Measurements from ENCODE around the gene S1PR3. TPM values are rescaled to one million over a fixed set of nuclear protein-coding genes. Genes with fewer than 3 reads are reported as not detected.

S1PR3 gene
- total and polyA plus RNA-seq, 7 experiments from 2014 or later = 0.19 to 26.0 (median 0.22) TPM; not detected in 4

GRCh38 chr9:88990041-88990728 lies 1.1 kb upstream of the S1PR3 start:
- Histone ChIP-seq H3K27me3 (ENCODE audit: control insufficient read depth in 2 of 2, insufficient read depth in 2 of 2, low read length in 2 of 2) (peaks cover 0 to 17% of the 10 kb centered on the region in 2 donors), H3K4me1 (ENCODE audit: control insufficient read depth in 2 of 2, insufficient read depth in 2 of 2, low read length in 2 of 2) (peaks cover 0 to 19% of the 10 kb centered on the region in 2 donors), H3K27ac (ENCODE audit: low read depth, low read length) (no peak overlapping the region), H3K36me3 (ENCODE audit: control insufficient read depth in 2 of 3, insufficient read depth in 3 of 3, low read length in 3 of 3) (no peaks in the 10 kb centered on the region), H3K4me3 (ENCODE audit: low read length) (no peak overlapping the region), H3K9me3 (ENCODE audit: control insufficient read depth in 2 of 3, low read length in 3 of 3) (no peaks in the 10 kb centered on the region)
- ChIA-PET POLR2A (interaction anchor here (0.6 kb wide), 1 partner anchor 227 kb away, joined by 4 read pairs; no protein-coding TSS in a partner anchor), CTCF (no interaction called here)
- Mint-ChIP-seq H3K4me3 (peak overlapping the region in 7 of 10 donors; percentile 1 to 68 (median 55)), H3K4me1 (peaks cover 11 to 34% (median 24%) of the 10 kb centered on the region in 7 donors), H3K27ac (no peak overlapping the region), H3K27me3 (peaks cover 31 to 54% (median 40%) of the 10 kb centered on the region in 5 donors), H3K9me3 (peaks cover 0 to 2% (median 0%) of the 10 kb centered on the region in 11 donors), H3K36me3 (no peaks in the 10 kb centered on the region)
- DNase-seq = no peak
- no peak for ATAC-seq
- intact Hi-C loops (cut with micrococcal nuclease) = no loop called here

GRCh38 chr9:88990729-88991065 lies 571 bp upstream of the S1PR3 start:
- peak overlapping the region in 6 of 10 donors; percentile 28 to 62 (median 52) for H3K4me3 Mint-ChIP-seq
- Histone ChIP-seq H3K4me1 (ENCODE audit: control insufficient read depth in 2 of 2, insufficient read depth in 2 of 2, low read length in 2 of 2) (peaks cover 0 to 19% of the 10 kb centered on the region in 2 donors), H3K27ac (ENCODE audit: low read depth, low read length) (no peak overlapping the region), H3K4me3 (ENCODE audit: low read length) (no peak overlapping the region), H3K9me3 (ENCODE audit: control insufficient read depth in 2 of 3, low read length in 3 of 3) (no peaks in the 10 kb centered on the region), H3K27me3 (ENCODE audit: control insufficient read depth in 2 of 2, insufficient read depth in 2 of 2, low read length in 2 of 2) (peaks cover 0 to 17% of the 10 kb centered on the region in 2 donors), H3K36me3 (ENCODE audit: control insufficient read depth in 2 of 3, insufficient read depth in 3 of 3, low read length in 3 of 3) (no peaks in the 10 kb centered on the region)
- intact Hi-C loops (cut with micrococcal nuclease) = no loop called here
- H3K4me1 Mint-ChIP-seq = peaks cover 11 to 34% (median 24%) of the 10 kb centered on the region in 7 donors
- peaks cover 36 to 52% (median 45%) of the 10 kb centered on the region in 5 donors for H3K27me3 Mint-ChIP-seq
- no peaks in the 10 kb centered on the region for H3K36me3 Mint-ChIP-seq
- no peak overlapping the region for H3K27ac Mint-ChIP-seq
- POLR2A ChIA-PET = interaction anchor here (0.6 kb wide), 1 partner anchor 227 kb away, joined by 4 read pairs; no protein-coding TSS in a partner anchor
- H3K9me3 Mint-ChIP-seq = peaks cover 0 to 2% (median 0%) of the 10 kb centered on the region in 11 donors
- DNase-seq (no peak), ATAC-seq (no peak)
- CTCF ChIA-PET = no interaction called here

DNA sequence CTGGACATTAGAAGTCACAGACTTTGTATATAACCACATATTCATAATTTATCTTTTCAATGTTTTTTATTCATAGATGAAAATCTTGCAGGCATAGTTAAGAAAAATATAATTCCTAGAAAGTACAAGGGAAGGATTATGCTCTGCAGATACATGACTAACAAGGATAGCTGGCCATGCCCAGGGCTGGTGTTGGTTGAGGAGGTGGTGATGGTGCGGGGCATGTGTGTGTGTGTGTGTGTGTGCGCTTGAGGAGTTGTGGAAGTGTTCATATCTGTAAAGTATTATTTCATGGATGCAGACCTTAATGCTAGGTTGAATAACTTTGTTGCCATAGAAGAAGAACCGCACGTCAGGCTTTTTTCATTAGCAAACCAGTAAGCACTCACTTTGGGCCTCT lies 1.3 kb downstream of the S1PR3 start:
- no peak for ATAC-seq
- H3K4me1 ChIP-seq (ENCODE audit: control insufficient read depth in 2 of 2, insufficient read depth in 2 of 2, low read length in 2 of 2) = peaks cover 0 to 19% of the 10 kb centered on the region in 2 donors
- H3K27me3 ChIP-seq (ENCODE audit: control insufficient read depth in 2 of 2, insufficient read depth in 2 of 2, low read length in 2 of 2) = peaks cover 0 to 17% of the 10 kb centered on the region in 2 donors
- Mint-ChIP-seq H3K36me3 (no peaks in the 10 kb centered on the region), H3K4me3 (peak overlapping the region in 7 of 10 donors; percentile 43 to 78 (median 55)), H3K4me1 (peaks cover 11 to 34% (median 24%) of the 10 kb centered on the region in 7 donors), H3K27ac (no peak overlapping the region), H3K27me3 (peaks cover 45 to 54% (median 49%) of the 10 kb centered on the region in 5 donors), H3K9me3 (peaks cover 0 to 2% (median 0%) of the 10 kb centered on the region in 11 donors)
- intact Hi-C loops (cut with micrococcal nuclease) = no loop called here
- no peak for DNase-seq
- H3K9me3 ChIP-seq (ENCODE audit: control insufficient read depth in 2 of 3, low read length in 3 of 3) = no peaks in the 10 kb centered on the region
- H3K36me3 ChIP-seq (ENCODE audit: control insufficient read depth in 2 of 3, insufficient read depth in 3 of 3, low read length in 3 of 3) = no peaks in the 10 kb centered on the region
- ChIA-PET POLR2A (interaction anchor here (0.6 kb wide), 1 partner anchor 57 kb away, joined by 3 read pairs; no protein-coding TSS in a partner anchor), CTCF (no interaction called here)
- H3K4me3 ChIP-seq (ENCODE audit: low read length) = no peak overlapping the region
- H3K27ac ChIP-seq (ENCODE audit: low read depth, low read length) = no peak overlapping the region

GRCh38 chr9:88993327-88993726 lies 2.1 kb downstream of the S1PR3 start:
- Mint-ChIP-seq H3K27ac (no peak overlapping the region), H3K9me3 (peaks cover 0 to 2% (median 0%) of the 10 kb centered on the region in 11 donors), H3K4me1 (peaks cover 11 to 34% (median 24%) of the 10 kb centered on the region in 7 donors), H3K4me3 (no peak overlapping the region), H3K27me3 (peaks cover 45 to 58% (median 49%) of the 10 kb centered on the region in 5 donors), H3K36me3 (no peaks in the 10 kb centered on the region)
- CTCF ChIA-PET = no interaction called here
- H3K4me3 ChIP-seq (ENCODE audit: low read length) = no peak overlapping the region
- H3K27ac ChIP-seq (ENCODE audit: low read depth, low read length) = no peak overlapping the region
- DNase-seq (no peak), ATAC-seq (no peak)
- peaks cover 0 to 19% of the 10 kb centered on the region in 2 donors for H3K4me1 ChIP-seq (ENCODE audit: control insufficient read depth in 2 of 2, insufficient read depth in 2 of 2, low read length in 2 of 2)
- no peaks in the 10 kb centered on the region for H3K9me3 ChIP-seq (ENCODE audit: control insufficient read depth in 2 of 3, low read length in 3 of 3)
- POLR2A ChIA-PET = interaction anchor here (0.6 kb wide), 1 partner anchor 892 kb away, joined by 3 read pairs; no protein-coding TSS in a partner anchor
- no peaks in the 10 kb centered on the region for H3K36me3 ChIP-seq (ENCODE audit: control insufficient read depth in 2 of 3, insufficient read depth in 3 of 3, low read length in 3 of 3)
- peaks cover 0 to 17% of the 10 kb centered on the region in 2 donors for H3K27me3 ChIP-seq (ENCODE audit: control insufficient read depth in 2 of 2, insufficient read depth in 2 of 2, low read length in 2 of 2)
- intact Hi-C loops (cut with micrococcal nuclease) = no loop called here

DNA sequence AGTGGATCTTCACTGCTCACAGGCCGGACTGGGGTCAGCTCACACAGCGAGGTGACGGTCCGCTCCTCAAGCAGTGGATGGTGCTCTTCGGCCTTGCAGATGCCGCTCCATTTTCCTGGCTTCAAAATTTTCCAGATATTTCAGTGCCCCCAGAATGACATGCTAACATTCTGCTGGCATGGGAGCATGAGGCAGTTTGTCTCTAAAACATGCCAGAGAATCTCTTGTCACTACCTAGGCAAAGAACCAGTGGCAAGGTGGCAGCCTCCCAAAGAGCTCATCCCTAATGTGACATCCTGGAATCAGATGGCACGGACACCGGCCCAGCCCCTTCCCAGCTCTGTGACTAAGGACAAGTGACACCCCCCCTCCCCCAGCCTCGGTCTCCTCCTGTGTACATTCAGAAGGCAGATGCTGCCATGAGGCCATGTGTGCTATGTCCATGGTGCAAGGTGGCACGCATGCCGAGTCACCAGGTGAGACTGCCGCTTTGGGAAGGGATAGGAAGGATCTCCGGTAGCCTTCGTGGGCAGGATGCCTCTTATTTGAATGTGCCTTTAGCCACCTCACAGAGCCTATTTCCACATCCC lies 2.7 kb downstream of the S1PR3 start:
- H3K27me3 Mint-ChIP-seq = peaks cover 43 to 58% (median 48%) of the 10 kb centered on the region in 5 donors
- DNase-seq (no peak), ATAC-seq (no peak)
- H3K27me3 ChIP-seq (ENCODE audit: control insufficient read depth in 2 of 2, insufficient read depth in 2 of 2, low read length in 2 of 2) = peaks cover 0 to 17% of the 10 kb centered on the region in 2 donors
- H3K27ac Mint-ChIP-seq = no peak overlapping the region
- peaks cover 11 to 31% (median 19%) of the 10 kb centered on the region in 7 donors for H3K4me1 Mint-ChIP-seq
- no peaks in the 10 kb centered on the region for H3K36me3 ChIP-seq (ENCODE audit: control insufficient read depth in 2 of 3, insufficient read depth in 3 of 3, low read length in 3 of 3)
- H3K9me3 Mint-ChIP-seq = peaks cover 0 to 2% (median 0%) of the 10 kb centered on the region in 11 donors
- ChIA-PET CTCF (no interaction called here), POLR2A (interaction anchor here (0.6 kb wide), 1 partner anchor 891 kb away, joined by 3 read pairs; no protein-coding TSS in a partner anchor)
- no peaks in the 10 kb centered on the region for H3K9me3 ChIP-seq (ENCODE audit: control insufficient read depth in 2 of 3, low read length in 3 of 3)
- intact Hi-C loops (cut with micrococcal nuclease) = no loop called here
- H3K4me1 ChIP-seq (ENCODE audit: control insufficient read depth in 2 of 2, insufficient read depth in 2 of 2, low read length in 2 of 2) = peaks cover 0 to 19% of the 10 kb centered on the region in 2 donors
- H3K27ac ChIP-seq (ENCODE audit: low read depth, low read length) = no peak overlapping the region
- no peaks in the 10 kb centered on the region for H3K36me3 Mint-ChIP-seq
- no peak overlapping the region for H3K4me3 ChIP-seq (ENCODE audit: low read length)
- H3K4me3 Mint-ChIP-seq = no peak overlapping the region

GRCh38 chr9:88994469-88995199 lies 3.4 kb downstream of the S1PR3 start:
- Histone ChIP-seq H3K27ac (ENCODE audit: low read depth, low read length) (no peak overlapping the region), H3K36me3 (ENCODE audit: control insufficient read depth in 2 of 3, insufficient read depth in 3 of 3, low read length in 3 of 3) (no peaks in the 10 kb centered on the region)

More at GRCh38 chr9:88994469-88995199, 3.4 kb downstream of the S1PR3 start:
- intact Hi-C loops (cut with micrococcal nuclease) = no loop called here
- DNase-seq (no peak), ATAC-seq (no peak)
- Histone ChIP-seq H3K27me3 (ENCODE audit: control insufficient read depth in 2 of 2, insufficient read depth in 2 of 2, low read length in 2 of 2) (peaks cover 0 to 17% of the 10 kb centered on the region in 2 donors), H3K9me3 (ENCODE audit: control insufficient read depth in 2 of 3, low read length in 3 of 3) (no peaks in the 10 kb centered on the region), H3K4me3 (ENCODE audit: low read length) (no peak overlapping the region), H3K4me1 (ENCODE audit: control insufficient read depth in 2 of 2, insufficient read depth in 2 of 2, low read length in 2 of 2) (peaks cover 0 to 14% of the 10 kb centered on the region in 2 donors)
- Mint-ChIP-seq H3K9me3 (peaks cover 0 to 2% (median 0%) of the 10 kb centered on the region in 11 donors), H3K27ac (no peak overlapping the region), H3K4me1 (peaks cover 5 to 24% (median 12%) of the 10 kb centered on the region in 7 donors), H3K36me3 (no peaks in the 10 kb centered on the region), H3K4me3 (no peak overlapping the region), H3K27me3 (peaks cover 38 to 58% (median 45%) of the 10 kb centered on the region in 5 donors)
- POLR2A ChIA-PET = no interaction called here
- CTCF ChIA-PET = no interaction called here

Measured in naive thymus-derived CD4-positive, alpha-beta T cell (primary cell).